WTC11 (cell line): ENCODE results near the gene ATP11A.

Source experiments
- ATF6 ChIP-seq: sonication (generic); formaldehyde crosslinking; IDR thresholded peaks from 2 replicates; pipeline ENCODE4 v1.8.1; 2023; ENCODE audit warnings: mild to moderate bottlenecking, missing genetic modification reagents
- CTCF ChIP-seq: fragments of 200-600 bp; IDR thresholded peaks from 2 replicates; pipeline ENCODE4 v1.8.0; 2022; ENCODE audit warnings: antibody characterized with exemption
- EMX1 ChIP-seq: fragments of 250-450 bp; sonication (Bioruptor Pico); IDR thresholded peaks from 2 replicates; pipeline ENCODE4 v1.8.0; 2021; ENCODE audit warnings: mild to moderate bottlenecking
- SMAD3 ChIP-seq: sonication (generic); formaldehyde crosslinking; IDR thresholded peaks from 2 replicates; pipeline ENCODE4 v1.8.0; 2022; ENCODE audit warnings: missing genetic modification reagents, mild to moderate bottlenecking, borderline replicate concordance

DNA sequence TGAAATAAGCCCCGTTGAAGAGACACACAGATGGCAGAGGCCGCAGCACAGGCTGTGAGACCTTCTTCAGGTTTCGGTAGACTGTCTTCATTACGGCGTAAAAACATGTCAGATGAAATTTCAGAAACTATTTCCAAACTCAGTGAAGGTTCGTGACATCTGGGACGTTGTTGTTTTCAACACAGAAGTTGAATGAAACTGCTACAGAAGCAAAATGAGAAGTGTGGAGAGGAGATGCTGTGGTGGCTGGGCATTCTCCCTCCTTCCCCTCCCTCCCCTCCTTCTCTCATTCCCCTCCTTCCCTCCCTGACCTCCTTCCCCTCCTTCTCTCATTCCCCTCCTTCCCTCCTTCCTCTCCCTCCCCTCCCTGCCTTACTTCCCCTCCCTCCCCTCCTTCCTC is 113.6 kb downstream of the ATP11A start:
- TF ChIP-seq CTCF (no peak), ATF6 (no peak), EMX1 (CRISPR knock-in tag) (no peak), SMAD3 (CRISPR knock-in tag) (no peak)
